ENCODE measurements around the gene FILIP1L. TPM values are rescaled to one million over a fixed set of nuclear protein-coding genes. Genes with fewer than 3 reads are reported as not detected.

The FILIP1L gene
- total and polyA plus RNA-seq, 2 of the 4 experiments (the other 2 are of a cell fraction) = 11.5 to 19.9 TPM

DNA sequence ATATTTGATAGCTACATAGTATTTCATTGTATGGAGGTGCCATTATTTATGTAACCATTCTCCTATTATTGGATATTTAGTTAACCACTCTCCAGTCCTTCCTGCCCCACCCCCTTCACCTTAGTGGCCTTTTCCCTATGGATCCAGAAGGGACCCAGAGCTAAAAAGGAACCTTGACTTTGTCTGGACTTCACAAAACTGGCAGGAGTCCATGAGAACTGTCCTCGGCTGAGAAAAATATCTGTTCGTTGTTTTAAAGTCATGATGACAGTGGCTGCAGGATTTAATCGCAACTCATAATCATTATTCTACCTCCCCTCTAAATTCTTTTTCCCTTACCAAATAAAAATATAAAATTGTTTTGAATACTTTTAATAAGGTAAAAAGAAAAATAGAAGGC is 166.9 kb downstream of the FILIP1L start (continued):
- TF ChIP-seq USF2 (IDR thresholded peaks at IDR 0.05; ENCODE audit: low read depth, low read length) = no peak

DNA sequence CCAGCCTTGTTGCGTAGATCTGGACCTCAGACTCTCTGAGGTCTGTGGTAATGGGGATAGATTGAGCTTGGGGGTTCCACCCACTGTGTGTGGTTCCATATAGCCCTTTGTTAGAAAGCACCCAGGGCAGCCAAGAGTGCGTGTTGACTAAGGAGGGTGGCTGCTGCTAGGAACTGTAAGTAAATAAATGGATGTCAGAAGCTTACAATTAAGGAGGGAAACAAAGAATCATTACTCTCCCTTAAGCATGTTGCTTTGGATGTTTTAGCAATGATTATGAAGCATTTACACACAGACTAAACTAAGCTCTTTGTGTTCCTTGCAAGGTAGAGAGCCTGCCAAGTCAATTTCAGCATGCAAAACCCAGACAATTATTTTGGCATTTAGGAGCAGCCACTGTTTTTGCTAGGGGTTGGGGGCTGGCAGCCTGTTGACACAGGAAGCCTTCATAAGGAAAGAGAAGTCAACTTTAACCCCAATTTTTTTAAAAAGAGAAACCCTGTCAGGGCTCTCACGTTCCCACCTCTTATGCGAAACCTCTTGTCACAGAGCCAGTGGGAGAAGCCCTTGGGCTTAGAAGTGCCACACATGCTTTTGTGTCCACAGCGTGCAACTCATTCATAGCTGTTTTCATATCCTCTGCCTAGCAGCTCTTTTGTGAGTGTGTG is 168.8 kb downstream of the FILIP1L start:
- Histone ChIP-seq H3K4me2 (ENCODE audit: low read depth, low read length) (peak overlapping the region; percentile 19), H3K9ac (ENCODE audit: low read depth, low read length) (no peak overlapping the region), H2BK20ac (ENCODE audit: low read depth, low read length) (peak overlapping the region; percentile 68), H3K4me1 (ENCODE audit: control insufficient read depth, insufficient read depth, low read length) (peaks cover 16% of the 10 kb centered on the region), H4K5ac (ENCODE audit: low read depth, low read length) (peak overlapping the region; percentile 89), H3K14ac (replicated peaks; ENCODE audit: low read depth, low read length) (peak overlapping the region; percentile 88), H2AK5ac (ENCODE audit: low read depth, low read length) (peak overlapping the region; percentile 92), H3K9me1 (ENCODE audit: insufficient read depth, low read length) (peaks cover 13% of the 10 kb centered on the region), H3K27me3 (ENCODE audit: control insufficient read depth, insufficient read depth, low read length) (no peaks in the 10 kb centered on the region), H4K91ac (ENCODE audit: insufficient read depth, low read depth, low read length) (peak overlapping the region; percentile 81), H3K4me3 (ENCODE audit: insufficient read depth, low read depth, low read length) (no peak overlapping the region), H3K56ac (ENCODE audit: extremely low read depth, insufficient read depth, low read length) (no peak overlapping the region), H3K79me1 (ENCODE audit: low read depth in 1 of 2, low read length in 2 of 2) (peaks cover 0 to 19% of the 10 kb centered on the region in 2 experiments; a peak in 3 of 4 replicates), H3K9me3 (ENCODE audit: control insufficient read depth, insufficient read depth, low read length) (no peaks in the 10 kb centered on the region), H3K23ac (ENCODE audit: low read depth, low read length) (peak overlapping the region; percentile 50), H2AFZ (replicated peaks; ENCODE audit: low read length, poor library complexity) (peak overlapping the region; percentile 36), H3K4ac (ENCODE audit: low read depth, low read length) (peak overlapping the region; percentile 86), H2BK120ac (ENCODE audit: low read depth, low read length) (peak overlapping the region; percentile 78), H3K18ac (ENCODE audit: low read depth, low read length) (peak overlapping the region; percentile 65), H2AK9ac (replicated peaks; ENCODE audit: low read depth, low read length, poor library complexity) (peak overlapping the region; percentile 58), H4K8ac (ENCODE audit: low read depth in 2 of 2, low read length in 2 of 2) (peak overlapping the region; percentile 47 to 62; a peak in 2 of 4 replicates), H3K36me3 (ENCODE audit: control insufficient read depth, insufficient read depth, low read length) (no peaks in the 10 kb centered on the region), H2BK15ac (ENCODE audit: low read depth, low read length) (peak overlapping the region; percentile 87; the same call in 2 of the 3 replicates), H4K20me1 (ENCODE audit: insufficient read depth, low read length) (no peaks in the 10 kb centered on the region), H3K27ac (ENCODE audit: insufficient read depth, low read length) (peak overlapping the region; percentile 56), H2BK5ac (ENCODE audit: low read depth, low read length, poor library complexity, severe bottlenecking) (peak overlapping the region; percentile 6)
- peak; percentile 66 for ATAC-seq (ENCODE audit: low read depth)
- CTCF ChIA-PET = interaction anchor here (0.6 kb wide), 1 partner anchor 29 kb away, joined by 3 read pairs; no protein-coding TSS in a partner anchor
- POLR2A ChIA-PET (ENCODE audit: unreplicated experiment) = no interaction called here
- peak; percentile 38 for DNase-seq
- dilution Hi-C loops (cut with HindIII; ENCODE audit: low sequenced_read_pairs, unreplicated experiment) = no loop called here
- WGBS, 2 experiments (ENCODE audit: extremely low coverage in 2 of 2, insufficient read length in 1 of 2) = no CpG with 5 or more reads among the region's 5 CpGs
- BruUV-seq (replicated peaks) = no TSS peak
- in situ Hi-C loops (cut with MboI; ENCODE audit: low sequenced_read_pairs) = no loop called here
- intact Hi-C loops (cut with micrococcal nuclease) = no loop called here
- TF ChIP-seq USF2 (IDR thresholded peaks at IDR 0.05; ENCODE audit: low read depth, low read length) = no peak
- no peak for TF ChIP-seq MAZ (IDR thresholded peaks at IDR 0.05; ENCODE audit: borderline replicate concordance, low read depth, low read length)
- TF ChIP-seq, protein P1, sequence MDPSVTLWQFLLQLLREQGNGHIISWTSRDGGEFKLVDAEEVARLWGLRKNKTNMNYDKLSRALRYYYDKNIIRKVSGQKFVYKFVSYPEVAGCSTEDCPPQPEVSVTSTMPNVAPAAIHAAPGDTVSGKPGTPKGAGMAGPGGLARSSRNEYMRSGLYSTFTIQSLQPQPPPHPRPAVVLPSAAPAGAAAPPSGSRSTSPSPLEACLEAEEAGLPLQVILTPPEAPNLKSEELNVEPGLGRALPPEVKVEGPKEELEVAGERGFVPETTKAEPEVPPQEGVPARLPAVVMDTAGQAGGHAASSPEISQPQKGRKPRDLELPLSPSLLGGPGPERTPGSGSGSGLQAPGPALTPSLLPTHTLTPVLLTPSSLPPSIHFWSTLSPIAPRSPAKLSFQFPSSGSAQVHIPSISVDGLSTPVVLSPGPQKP (IDR thresholded peaks at IDR 0.05; ENCODE audit: borderline replicate concordance, low read depth, low read length) = no peak
- no peak for TF ChIP-seq NFE2L2 (IDR thresholded peaks at IDR 0.05; ENCODE audit: low read depth, low read length)
- no peak for TF ChIP-seq POLR2A (IDR thresholded peaks at IDR 0.05; ENCODE audit: low read depth, low read length)
- TF ChIP-seq SMC3 (IDR thresholded peaks at IDR 0.05; ENCODE audit: low read depth, low read length) = no peak
- TF ChIP-seq MXI1 (IDR thresholded peaks at IDR 0.05; ENCODE audit: borderline replicate concordance, low read depth, low read length) = no peak
- no peak for TF ChIP-seq BHLHE40 (IDR thresholded peaks at IDR 0.05; ENCODE audit: low read depth, low read length)
- no peak for TF ChIP-seq CHD1 (IDR thresholded peaks at IDR 0.05; ENCODE audit: low read depth, low read length)
- TF ChIP-seq RAD21 (IDR thresholded peaks at IDR 0.05; ENCODE audit: low read length) = no peak
- TF ChIP-seq, protein P2, sequence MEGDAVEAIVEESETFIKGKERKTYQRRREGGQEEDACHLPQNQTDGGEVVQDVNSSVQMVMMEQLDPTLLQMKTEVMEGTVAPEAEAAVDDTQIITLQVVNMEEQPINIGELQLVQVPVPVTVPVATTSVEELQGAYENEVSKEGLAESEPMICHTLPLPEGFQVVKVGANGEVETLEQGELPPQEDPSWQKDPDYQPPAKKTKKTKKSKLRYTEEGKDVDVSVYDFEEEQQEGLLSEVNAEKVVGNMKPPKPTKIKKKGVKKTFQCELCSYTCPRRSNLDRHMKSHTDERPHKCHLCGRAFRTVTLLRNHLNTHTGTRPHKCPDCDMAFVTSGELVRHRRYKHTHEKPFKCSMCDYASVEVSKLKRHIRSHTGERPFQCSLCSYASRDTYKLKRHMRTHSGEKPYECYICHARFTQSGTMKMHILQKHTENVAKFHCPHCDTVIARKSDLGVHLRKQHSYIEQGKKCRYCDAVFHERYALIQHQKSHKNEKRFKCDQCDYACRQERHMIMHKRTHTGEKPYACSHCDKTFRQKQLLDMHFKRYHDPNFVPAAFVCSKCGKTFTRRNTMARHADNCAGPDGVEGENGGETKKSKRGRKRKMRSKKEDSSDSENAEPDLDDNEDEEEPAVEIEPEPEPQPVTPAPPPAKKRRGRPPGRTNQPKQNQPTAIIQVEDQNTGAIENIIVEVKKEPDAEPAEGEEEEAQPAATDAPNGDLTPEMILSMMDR (conservative IDR thresholded peaks at IDR 0.05; ENCODE audit: low read depth, low read length) = no peak

All from IMR-90 (cell line).